GM19463 (cell line): Measurements from ENCODE around the gene APIP.
A peak's percentile ranks its signal among the peaks of the same experiment; 100 is the strongest.

ENCODE experiments used
- ATAC-seq: cut with Tn5 transposase; IDR thresholded peaks from one replicate; pipeline ENCODE4 v1.9.1; 2021; ENCODE audit warnings: mild to moderate bottlenecking, moderate library complexity; ENCODE audit not compliant: unreplicated experiment

Gene APIP

GRCh38 chr11:34916015-34916842, at the start of gene APIP, which contains the start of gene PDHX:
Gene APIP, minus strand, starts transcription at chr11:34916379. Its CDS starts 95 bp downstream, at chr11:34916284.
Gene PDHX, plus strand, starts transcription at chr11:34916618. Its CDS starts 38 bp downstream, at chr11:34916656.
- ATAC-seq: peak; percentile 89

GRCh38 chr11:34964610-34965331, 48.6 kb upstream of the APIP start:
- ATAC-seq: no peak

- ATAC-seq: no peak
Measured at GRCh38 chr11:34963351-34963750, 47.2 kb upstream of the APIP start.

GRCh38 chr11:34962034-34962433, 45.9 kb upstream of the APIP start:
- no peak for ATAC-seq

GRCh38 chr11:34960277-34960676, 44.1 kb upstream of the APIP start:
- no peak for ATAC-seq

- ATAC-seq: no peak
Measured at GRCh38 chr11:34959770-34960169, 43.6 kb upstream of the APIP start.

GRCh38 chr11:34957606-34958005, 41.4 kb upstream of the APIP start:
- ATAC-seq: no peak

- no peak for ATAC-seq
Measured at GRCh38 chr11:34957206-34957605, 41.0 kb upstream of the APIP start.

GRCh38 chr11:34953955-34954354, 37.8 kb upstream of the APIP start:
- no peak for ATAC-seq

- ATAC-seq: no peak
Measured at GRCh38 chr11:34948696-34949095, 32.5 kb upstream of the APIP start.

GRCh38 chr11:34944692-34945091, 28.5 kb upstream of the APIP start:
- no peak for ATAC-seq

GRCh38 chr11:34941688-34942087, 25.5 kb upstream of the APIP start:
- ATAC-seq: no peak

- no peak for ATAC-seq
Measured at GRCh38 chr11:34940026-34940677, 24.0 kb upstream of the APIP start.

GRCh38 chr11:34938611-34939010, 22.4 kb upstream of the APIP start:
- no peak for ATAC-seq

- no peak for ATAC-seq
Measured at GRCh38 chr11:34936945-34937629, 20.9 kb upstream of the APIP start.

GRCh38 chr11:34929794-34930763, 13.9 kb upstream of the APIP start:
- ATAC-seq: no peak

GRCh38 chr11:34928960-34929680, 12.9 kb upstream of the APIP start:
- ATAC-seq: no peak

- no peak for ATAC-seq
Measured at GRCh38 chr11:34928268-34928959, 12.2 kb upstream of the APIP start.

- ATAC-seq: no peak
Measured at GRCh38 chr11:34926831-34927132, 10.6 kb upstream of the APIP start.
